GM19099 (cell line): ENCODE results near the gene CFAP92.

Source experiments
- POLR2A ChIP-seq: IDR thresholded peaks from 3 replicates; pipeline ENCODE4 v1.6.1; 2011; ENCODE audit warnings: low read depth; ENCODE audit not compliant: insufficient read length; ENCODE audit errors: extremely low read depth

Gene CFAP92

DNA sequence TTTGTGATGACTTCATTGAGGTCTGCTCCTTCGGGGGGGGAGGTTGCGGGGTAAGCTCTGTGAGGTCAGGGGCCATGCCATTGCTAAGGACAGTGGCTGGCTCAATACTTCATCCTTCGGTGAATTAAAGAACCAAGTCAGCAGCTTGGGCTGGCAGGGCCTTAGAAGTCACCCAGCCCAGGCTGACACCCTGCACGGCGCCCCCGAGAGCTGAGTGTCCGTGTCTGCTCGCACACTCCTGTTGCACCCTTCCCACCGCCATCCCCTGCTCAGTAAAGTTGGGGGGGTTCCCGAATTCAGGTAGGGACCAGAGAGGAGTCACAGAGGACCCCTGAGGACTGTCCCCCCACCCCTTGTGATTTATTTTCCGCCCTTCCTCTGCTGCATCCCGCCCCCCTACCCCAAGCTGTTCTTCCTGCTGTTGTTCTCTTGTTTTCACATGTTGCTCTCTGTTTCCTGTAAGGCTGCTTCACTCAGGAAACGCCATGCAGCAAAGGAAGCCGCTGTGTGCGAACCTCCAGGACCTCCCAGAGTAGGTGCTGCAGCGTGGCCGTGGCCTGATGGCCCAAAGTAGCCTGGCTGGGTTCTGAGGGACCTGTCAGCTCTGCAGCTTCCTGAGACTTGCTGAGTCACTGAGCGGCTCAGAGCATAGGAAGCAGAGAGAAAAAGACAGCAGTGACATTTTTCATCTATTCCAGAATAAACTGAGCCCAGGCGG, 21.7 kb upstream of the CFAP92 start:
- TF ChIP-seq POLR2A = no peak

DNA sequence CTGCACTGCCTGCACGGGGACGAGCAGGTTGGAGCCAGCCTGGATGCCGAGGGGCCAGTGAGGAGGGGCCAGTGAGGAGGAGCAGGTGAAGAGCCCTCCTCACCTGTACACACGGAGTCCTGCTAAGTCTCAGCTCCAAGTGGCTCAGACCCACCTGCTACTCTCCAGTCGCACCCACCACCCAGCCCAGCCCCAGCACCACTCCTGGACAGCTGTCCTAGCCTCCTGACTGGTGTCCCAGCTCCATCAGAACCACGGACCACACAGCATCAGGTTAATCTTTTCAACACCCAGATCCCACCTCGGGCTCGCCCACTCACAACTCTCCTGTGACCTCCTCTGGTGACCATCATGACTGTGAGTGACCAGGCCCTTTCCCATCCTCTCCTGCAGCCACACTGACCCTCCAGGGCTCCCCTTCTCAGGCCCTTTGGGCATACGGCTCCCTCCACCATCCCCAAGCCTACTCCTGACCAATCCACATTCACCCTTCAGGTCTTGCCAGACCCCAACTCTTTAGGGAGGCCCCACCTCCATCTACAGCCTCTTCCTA, 21.0 kb upstream of the CFAP92 start:
- no peak for TF ChIP-seq POLR2A

DNA sequence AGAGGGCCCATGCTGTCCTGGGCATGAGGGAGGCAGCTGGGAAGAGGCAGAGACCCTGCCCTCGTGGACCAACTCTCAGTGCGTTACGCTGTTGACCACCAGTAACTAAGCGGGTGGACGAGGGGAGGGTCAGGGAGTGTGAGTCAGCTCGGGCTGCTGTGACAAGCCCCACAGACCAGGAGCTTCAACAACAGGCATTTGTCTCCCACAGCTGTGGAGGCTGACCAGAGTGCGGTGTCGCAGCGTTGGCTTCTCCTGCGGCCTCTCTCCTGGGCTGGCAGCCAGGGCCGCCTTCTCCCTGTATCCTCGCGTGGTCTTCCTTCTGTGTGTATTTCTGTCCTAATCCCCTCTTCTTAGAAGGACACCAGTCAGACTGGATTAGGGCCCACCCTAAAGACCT, 20.3 kb upstream of the CFAP92 start:
- no peak for TF ChIP-seq POLR2A

DNA sequence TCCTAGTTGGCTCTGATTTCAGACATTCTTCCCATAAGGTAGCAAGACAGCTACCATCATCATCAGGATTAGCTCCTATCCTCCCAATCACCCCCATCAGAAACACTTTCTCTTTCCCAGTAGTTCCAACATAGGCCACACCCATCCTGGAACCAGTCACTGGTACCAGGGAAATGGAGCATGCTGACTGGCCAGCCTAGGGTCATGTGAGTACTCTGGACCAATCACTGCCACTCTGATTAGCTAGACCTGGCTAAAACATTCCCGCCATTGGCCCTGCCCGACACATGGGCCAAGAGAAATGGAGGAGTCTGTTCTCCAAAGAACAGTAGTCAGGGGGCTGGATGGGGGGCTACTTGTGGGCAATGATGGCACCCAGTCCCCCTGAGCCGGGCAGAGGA, 19.6 kb upstream of the CFAP92 start:
- TF ChIP-seq POLR2A = no peak

DNA sequence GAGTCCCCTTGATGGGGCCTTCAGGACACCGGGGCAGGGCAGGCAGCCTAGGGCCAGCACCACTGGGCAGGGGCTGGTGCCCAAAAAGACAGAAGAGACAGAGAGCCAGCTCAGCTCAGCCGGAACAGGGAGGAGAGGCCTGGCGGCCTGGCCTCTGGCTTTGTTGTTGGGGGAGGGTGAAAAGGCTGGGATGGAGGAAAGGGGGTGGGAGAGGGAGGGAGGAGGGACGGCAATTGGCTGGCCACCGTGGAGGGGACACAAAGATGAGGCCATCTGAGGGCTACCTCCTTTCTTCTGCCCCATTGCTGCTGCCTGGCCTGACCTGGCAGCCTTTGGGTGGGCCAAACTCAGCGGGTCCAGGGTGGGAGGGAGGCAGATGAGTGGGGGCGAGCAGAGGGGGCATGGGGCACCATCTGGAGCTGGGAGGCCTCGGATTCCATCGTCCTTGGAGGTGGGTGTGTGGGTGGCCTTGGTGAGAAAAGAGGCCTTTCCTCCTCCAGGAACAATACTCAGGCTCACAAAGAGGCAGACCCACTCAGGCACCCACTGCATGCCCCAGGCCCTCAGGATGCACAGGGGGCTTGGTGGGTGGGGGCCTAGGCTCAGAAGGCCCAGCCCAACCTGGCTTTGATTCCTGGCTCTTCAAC, 16.6 kb upstream of the CFAP92 start:
- no peak for TF ChIP-seq POLR2A

DNA sequence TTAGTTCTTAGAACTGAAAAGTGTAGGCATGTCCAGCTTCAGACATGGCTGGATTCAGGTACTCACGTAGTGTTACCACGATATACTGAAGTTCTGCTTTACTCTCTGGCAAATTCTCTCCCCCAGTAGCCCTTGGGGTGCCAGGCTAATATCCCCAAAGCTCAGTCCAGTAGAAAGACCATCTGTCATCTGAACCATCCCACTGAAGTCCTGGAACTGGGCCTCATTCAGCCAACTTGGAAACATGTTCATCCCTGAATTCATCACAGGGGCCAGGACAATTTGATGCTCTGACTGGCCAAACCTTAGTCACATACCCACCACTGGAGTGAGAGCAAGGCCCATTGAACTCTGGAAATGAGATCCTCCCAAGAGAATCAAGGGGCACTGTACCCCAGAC, 15.4 kb upstream of the CFAP92 start:
- no peak for TF ChIP-seq POLR2A

DNA sequence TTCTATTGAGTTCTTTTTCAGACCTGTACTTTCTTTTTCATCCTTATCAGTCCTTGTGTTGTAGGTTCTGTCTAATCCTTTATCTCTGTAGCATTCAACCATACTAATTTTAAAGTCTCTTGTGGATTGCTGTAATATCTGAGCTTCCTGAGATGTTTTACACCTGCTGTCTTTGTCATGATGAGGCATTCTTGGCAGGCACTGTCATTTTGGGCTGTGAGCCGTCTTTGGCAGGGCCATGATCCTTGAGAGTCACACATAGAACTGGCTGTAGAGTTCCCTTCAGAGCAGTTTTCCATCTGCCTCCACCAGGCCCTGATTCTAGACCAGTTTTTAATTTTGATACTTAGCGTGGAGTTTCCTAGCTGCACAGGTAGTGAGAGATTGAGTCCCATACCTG, 13.9 kb upstream of the CFAP92 start:
- no peak for TF ChIP-seq POLR2A

- TF ChIP-seq POLR2A = no peak
These were observed 13.0 kb upstream of the CFAP92 start for GRCh38 chr3:129006864-129007263.

DNA sequence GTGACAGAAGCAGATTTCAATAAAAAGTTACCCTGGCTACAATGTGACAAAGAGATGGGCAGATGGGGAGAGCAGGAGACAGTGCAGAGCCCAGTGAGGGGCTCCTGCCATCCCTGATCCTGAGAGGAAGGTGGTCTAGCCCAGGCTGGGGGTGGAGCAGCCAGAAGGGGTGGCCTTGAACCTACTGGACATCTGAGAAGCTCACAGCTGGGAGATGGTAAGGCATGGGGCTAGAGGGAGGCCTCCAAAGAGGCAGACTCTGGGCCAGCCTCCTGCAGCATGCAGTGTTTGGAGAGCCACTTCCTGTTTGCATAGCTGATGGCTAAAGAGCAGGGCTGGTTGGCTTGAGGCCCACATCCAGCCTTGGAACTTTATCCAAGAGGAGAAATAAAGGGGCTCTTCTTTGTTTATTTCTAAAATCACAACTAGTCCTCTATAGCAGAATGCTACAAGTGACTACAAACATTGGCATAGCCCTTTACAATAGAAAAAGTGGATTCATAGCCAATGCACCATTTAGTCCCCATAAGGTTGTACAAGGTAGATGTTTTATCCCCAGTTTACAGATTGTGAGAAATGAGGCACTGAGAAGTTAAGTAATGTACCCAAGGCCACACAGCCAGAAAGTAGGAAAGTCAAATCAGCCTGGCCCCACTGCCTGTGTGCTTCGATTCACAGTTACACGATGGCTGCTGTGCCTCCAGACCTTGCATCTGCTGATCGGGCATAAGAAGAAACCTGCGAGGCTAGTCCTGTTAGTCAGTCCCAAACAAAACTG, 11.8 kb upstream of the CFAP92 start:
- TF ChIP-seq POLR2A = no peak

DNA sequence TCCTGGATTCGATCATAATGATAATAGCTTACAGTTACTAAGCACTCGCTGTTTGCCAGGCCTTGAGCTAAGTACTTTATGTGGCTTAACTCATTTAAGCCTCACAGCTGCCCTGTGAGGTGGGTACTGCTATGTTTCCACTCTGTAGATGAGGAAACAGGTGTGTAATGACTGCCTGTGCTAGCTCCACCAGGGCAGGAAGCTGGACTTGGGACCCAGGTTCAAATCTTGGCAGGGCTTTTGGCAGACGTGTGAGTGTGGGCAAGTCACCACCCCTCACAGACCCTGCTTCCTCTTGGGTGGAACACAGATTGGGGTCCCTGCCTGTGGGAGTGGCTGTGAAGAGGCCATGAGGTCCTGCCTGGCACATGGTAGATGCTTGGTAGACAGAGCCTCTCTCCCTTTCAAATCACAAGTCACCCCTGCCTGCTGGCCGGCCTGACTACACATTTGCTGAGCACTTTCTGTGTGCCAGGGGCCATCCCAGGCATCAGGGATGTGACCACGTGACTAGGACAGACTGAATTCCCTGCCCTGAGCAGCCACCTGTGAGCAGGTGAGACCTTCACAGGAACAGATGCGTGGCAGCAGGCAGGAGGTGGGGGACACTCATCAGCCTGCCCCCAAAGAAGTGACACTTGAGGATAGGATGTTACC, 10.9 kb upstream of the CFAP92 start:
- no peak for TF ChIP-seq POLR2A

GRCh38 chr3:129003578-129004112, 9.8 kb upstream of the CFAP92 start:
- no peak for TF ChIP-seq POLR2A

GRCh38 chr3:129002573-129003569, 9.0 kb upstream of the CFAP92 start:
- no peak for TF ChIP-seq POLR2A

DNA sequence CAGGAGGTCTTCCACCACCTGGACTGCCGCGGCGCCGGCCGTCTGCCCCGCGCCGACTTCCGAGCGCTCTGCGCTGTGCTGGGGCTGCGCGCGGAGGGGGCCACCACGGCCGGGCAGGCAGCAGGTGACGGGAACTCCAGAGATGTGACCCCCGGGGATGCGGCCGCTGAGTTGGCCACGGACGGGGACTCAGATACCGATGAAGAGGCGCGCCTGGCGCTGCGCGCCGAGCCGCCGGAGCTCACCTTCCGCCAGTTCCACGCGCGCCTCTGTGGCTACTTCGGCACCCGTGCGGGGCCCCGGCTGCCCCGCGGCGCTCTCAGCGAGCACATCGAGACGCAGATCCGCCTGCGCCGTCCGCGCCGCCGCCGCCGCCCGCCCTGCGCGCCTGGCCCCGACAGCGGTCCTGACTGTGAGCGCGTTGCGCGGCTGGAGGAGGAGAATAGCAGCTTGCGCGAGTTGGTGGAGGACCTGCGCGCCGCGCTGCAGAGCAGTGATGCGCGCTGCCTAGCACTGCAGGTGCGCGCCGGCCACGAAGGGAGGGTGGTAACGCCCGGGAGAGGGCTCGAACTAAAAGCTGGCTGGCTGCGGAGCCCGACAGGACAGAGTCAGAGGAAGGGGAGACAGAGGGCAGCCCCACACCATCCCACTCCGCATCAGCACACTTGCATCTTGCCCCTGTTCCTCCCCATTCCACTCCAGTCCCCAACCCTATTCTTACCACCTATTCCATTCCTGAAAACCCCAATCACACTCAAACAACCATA, 8.1 kb upstream of the CFAP92 start:
- no peak for TF ChIP-seq POLR2A
